GM21786 (cell line): ENCODE results near the gene INTS1.

Experiments used
- ATAC-seq: cut with Tn5 transposase; IDR thresholded peaks from one replicate; pipeline ENCODE4 v1.9.1; 2021; ENCODE audit not compliant: unreplicated experiment

Gene INTS1, protein sequence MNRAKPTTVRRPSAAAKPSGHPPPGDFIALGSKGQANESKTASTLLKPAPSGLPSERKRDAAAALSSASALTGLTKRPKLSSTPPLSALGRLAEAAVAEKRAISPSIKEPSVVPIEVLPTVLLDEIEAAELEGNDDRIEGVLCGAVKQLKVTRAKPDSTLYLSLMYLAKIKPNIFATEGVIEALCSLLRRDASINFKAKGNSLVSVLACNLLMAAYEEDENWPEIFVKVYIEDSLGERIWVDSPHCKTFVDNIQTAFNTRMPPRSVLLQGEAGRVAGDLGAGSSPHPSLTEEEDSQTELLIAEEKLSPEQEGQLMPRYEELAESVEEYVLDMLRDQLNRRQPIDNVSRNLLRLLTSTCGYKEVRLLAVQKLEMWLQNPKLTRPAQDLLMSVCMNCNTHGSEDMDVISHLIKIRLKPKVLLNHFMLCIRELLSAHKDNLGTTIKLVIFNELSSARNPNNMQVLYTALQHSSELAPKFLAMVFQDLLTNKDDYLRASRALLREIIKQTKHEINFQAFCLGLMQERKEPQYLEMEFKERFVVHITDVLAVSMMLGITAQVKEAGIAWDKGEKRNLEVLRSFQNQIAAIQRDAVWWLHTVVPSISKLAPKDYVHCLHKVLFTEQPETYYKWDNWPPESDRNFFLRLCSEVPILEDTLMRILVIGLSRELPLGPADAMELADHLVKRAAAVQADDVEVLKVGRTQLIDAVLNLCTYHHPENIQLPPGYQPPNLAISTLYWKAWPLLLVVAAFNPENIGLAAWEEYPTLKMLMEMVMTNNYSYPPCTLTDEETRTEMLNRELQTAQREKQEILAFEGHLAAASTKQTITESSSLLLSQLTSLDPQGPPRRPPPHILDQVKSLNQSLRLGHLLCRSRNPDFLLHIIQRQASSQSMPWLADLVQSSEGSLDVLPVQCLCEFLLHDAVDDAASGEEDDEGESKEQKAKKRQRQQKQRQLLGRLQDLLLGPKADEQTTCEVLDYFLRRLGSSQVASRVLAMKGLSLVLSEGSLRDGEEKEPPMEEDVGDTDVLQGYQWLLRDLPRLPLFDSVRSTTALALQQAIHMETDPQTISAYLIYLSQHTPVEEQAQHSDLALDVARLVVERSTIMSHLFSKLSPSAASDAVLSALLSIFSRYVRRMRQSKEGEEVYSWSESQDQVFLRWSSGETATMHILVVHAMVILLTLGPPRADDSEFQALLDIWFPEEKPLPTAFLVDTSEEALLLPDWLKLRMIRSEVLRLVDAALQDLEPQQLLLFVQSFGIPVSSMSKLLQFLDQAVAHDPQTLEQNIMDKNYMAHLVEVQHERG (N-terminal part only)

GRCh38 chr7:1503816-1504775, at the start of gene INTS1:
Gene INTS1, minus strand, starts transcription at chr7:1504389. Its CDS starts 429 bp downstream, at chr7:1503960.
- peak; percentile 74 for ATAC-seq

- ATAC-seq = no peak
Measured at GRCh38 chr7:1553512-1554210, 49.5 kb upstream of the INTS1 start.

DNA sequence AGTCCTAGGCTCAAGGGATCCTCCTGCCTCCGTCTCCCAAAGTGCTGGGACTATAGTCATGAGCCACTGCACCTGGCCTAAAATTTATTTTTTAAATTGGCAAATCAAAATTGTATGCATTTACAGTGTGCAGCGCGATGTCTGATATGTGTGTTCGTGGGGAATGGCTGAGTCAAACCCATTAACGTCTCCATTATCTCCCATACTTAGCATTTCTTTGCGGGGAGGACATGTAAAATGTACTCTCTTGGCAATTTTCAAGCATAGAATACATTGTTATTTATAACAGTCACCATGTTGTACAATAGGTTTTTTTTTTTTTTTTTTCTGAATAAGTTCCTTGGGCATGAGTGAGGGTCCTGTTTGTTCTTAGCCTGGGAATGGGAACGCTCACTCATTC, 48.0 kb upstream of the INTS1 start:
- no peak for ATAC-seq

DNA sequence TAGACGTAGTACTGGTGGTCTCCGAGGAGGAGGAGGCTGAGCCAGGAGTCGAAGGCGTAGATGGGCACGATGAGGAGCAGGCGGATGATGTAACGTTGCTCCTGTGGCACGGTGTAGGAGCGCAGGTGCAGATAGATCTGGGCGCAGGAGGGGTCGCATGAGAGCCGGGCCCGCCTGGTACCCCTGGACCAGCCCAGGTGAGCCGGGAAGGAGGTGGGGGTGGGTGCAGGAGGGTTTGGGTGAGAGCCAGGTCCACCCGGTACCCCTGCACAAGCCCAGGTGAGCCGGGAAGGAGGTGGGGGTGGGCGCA, 46.6 kb upstream of the INTS1 start:
- ATAC-seq = no peak

- ATAC-seq = no peak
Measured at GRCh38 chr7:1550005-1550845, 46.0 kb upstream of the INTS1 start.

DNA sequence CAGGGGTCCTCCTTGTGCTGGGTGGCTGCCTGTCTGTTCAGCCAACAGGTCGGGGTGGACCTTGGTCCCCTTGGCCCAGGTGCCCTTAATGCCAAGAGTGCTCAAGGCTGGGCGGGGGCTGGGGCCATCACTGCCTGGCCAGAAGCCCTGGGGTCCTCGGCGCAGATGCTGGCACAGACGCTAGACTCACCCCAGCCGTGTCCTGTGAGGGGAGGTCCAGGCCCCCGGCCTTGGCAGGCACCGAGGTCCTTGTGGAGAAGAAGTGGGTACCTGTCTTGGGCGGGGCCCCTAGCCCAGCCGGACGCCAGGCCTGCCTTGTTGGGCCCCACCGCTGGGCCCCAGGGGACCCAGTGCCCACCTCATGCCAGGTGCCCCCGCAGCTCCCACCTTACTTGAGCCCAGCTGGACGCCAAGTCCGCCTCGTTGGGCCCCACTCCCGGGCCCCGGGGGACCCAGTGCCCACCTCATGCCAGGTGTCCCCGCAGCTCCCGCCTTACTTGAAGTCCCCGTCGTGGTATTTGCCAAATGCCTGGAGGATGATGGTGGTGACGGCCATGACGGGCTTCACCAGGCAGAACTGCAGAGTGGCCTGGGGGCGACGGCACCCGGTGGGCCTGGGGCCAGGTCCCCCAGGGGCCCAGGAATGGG, 45.3 kb upstream of the INTS1 start:
- no peak for ATAC-seq

DNA sequence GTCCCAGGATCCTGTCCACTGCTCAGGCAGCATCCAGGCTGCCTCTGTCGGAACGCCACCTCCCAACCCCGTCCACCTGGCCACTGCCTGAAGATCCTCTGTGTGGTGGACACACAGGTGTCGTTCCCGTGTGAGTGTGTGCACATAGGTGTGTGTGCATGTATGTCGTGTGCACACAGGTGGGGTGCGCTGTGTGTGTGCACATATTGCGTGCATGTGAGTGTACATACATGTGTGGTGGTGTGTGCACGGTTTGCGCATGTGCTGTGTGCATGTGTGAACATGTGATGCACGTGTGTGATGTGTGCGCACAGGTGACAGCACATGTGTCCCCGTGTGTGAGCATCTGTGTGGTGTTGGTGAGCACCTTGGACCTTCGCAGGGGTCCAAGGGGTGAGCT, 44.8 kb upstream of the INTS1 start:
- ATAC-seq = no peak

DNA sequence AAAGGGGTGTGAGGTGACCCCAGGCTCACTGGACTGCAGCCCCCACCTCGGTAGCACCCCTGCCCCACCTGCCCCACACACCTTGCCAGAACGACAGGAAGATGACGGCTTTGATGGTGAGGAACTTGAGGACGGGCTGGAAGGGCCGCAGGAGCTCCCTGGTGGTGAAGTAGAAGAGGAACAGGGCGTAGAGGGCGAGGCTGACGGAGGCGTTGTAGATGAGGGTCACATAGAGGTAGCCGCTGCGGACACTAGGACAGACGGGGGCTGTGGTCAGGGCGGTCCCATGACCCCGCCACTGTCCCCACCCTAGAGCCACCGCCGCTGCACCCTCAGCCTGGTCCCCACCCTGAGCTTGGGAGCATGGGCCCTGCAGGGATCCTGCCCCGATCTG, 44.2 kb upstream of the INTS1 start:
- ATAC-seq = no peak

GRCh38 chr7:1547777-1548437, 43.7 kb upstream of the INTS1 start:
- ATAC-seq = no peak

DNA sequence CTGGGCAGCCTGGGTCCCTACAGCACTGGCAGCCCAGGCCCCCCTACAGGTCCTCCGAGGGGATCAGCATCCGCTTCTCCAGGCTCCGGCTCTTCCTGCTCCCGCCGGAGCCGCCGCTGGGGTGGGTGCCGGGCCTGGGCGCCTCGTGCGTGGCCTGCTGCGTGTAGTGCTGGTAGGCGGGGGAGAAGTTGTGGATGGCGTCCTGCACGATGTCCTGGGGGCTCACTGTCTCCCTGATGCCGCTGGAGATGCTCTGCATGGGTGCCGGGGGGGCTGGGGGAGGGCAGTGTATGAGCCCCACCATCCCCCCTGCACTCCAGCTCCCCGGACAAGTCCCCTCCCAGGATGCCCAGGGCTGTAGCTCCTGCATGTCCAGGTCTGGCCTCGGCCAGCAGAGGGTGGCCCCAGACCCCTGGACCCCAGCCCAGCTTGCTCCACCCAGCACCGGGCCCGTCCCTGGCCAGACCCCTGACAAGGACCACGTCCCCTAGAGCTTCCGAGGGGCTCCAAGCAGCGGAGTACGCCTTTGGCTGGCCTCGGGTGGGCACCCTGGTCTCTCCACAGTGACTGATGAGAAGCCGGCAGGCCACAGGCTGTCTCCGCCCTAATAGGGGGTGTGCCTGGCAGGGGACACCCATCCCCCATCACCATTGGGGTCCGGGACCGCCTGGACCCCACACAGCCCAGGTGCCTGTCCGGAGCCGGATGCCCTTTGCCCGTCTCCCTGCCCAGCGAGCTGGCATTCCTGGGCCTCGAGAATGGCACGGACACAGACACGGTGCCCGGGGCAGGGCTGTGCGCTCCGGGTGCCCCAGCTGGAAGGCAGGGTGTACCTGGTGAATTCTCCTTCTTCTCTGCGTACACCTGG, 43.0 kb upstream of the INTS1 start:
- ATAC-seq = no peak

DNA sequence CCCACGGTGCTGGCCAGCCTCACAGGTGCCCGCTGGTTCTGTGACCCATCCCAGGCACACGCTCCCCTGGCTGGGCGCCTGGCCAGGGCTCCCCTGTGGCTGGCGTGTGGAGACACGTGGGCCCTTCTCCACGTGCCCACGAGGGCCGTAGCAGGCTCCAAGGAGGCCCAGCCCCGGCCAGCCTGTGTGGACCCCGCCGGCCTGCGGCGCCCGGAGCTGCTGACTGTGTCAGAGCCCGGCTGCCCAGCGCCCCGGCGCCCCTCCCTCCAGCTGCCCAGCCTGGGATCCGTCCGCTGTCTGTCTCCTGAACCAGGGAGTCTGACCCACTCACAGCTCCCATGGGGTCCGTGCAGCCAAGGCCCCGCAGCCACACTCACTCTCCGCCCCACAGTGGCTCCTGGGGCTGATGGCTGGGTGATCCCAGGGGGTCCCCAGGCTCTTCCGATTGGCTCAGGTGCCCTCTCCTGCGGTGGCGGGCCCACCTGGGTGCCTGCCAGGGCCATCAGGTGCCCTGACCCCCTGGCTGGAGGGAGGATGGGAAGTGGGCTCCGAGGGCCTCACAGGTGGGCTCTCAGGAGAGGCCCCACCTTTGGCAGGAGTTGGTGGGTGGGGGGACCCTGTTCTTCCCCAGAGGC, 42.2 kb upstream of the INTS1 start:
- no peak for ATAC-seq

GRCh38 chr7:1545417-1546246, 41.4 kb upstream of the INTS1 start:
- ATAC-seq = no peak

DNA sequence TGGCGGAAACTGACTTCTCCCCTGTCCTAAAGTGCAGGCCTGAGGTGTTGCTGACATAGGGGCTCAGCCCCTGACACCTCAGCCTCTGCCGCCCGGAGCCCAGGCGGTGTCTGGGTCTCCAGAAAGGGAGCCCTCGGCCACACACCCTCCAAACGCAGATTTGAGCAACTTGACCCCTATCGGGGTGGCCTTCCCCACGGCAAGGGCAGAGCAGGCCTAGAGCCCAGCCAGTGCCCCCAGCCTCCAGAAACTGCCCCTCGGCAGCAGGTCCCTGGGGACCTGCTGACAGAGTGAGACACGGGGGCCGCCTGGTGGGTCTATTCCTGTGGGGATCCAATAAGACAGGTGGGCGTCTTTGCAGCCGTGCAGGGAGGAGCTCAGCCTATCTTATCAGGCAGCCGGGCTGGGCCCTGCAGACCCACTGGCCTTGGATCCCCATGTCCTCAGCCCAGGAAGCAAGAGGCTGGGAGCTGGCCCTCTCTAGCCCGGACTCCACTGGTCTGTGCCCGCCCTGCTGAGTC, 40.8 kb upstream of the INTS1 start:
- no peak for ATAC-seq

DNA sequence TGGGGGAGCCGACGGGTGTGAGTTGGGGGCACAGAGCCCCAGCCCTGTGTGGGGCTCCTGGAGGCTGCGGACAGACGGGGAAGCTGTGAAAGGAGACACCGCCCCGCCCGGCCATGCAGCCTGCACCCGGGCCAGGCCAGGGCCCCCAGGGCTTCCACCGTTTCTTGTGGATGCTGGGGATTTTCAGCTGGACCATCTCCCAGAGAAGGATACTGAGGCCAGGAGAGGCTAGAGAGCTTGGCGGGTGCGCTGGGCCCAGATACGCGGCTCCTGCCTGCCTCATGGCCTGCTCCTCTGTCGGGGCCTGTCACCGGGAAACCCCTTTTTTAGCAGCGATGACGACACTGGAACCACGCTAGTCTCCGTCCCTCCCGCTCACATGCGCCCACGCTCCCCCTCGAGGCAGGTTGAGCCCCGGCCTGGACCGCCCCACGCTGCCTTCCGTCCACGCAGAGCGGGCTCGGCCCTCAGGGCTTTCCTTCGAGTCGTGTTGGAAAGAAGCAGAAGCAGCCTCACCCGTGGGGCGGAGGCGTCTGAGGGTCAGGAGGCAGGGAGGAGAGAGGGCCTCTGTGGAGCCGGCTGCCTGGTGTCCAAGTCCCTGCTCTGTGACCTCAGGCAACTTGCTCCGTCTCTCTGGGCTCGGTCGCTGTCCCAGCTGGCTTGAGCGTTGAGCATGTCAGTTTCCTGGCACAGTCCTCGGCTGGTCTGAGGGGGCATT, 40.1 kb upstream of the INTS1 start:
- no peak for ATAC-seq

GRCh38 chr7:1543826-1544177, 39.6 kb upstream of the INTS1 start:
- ATAC-seq = no peak
